HepG2 (cell line): ENCODE results near the gene ZNRF4. TPM values are rescaled to one million over a fixed set of nuclear protein-coding genes. Genes with fewer than 3 reads are reported as not detected.
A peak's percentile ranks its signal among the peaks of the same experiment; 100 is the strongest.

Experiments
- ATRX ChIP-seq: sonication (generic); formaldehyde crosslinking; IDR thresholded peaks from 2 replicates; pipeline ENCODE4 v1.4.0; 2020; ENCODE audit warnings: missing genetic modification reagents, borderline replicate concordance
- CEBPB ChIP-seq: IDR thresholded peaks from 2 replicates; pipeline ENCODE4 v1.6.1; 2011; ENCODE audit warnings: low read depth, low read length, improper control_type of control experiment, borderline replicate concordance
- FIP1L1 ChIP-seq: fragments of 200-400 bp; formaldehyde crosslinking; IDR thresholded peaks from 2 replicates; pipeline ENCODE4 v1.6.1; 2018; ENCODE audit warnings: low read depth, mild to moderate bottlenecking, low read length, moderate library complexity, borderline replicate concordance; ENCODE audit not compliant: insufficient read depth
- GTF3A ChIP-seq: sonication (generic); formaldehyde crosslinking; conservative IDR thresholded peaks from 2 replicates; pipeline ENCODE4 v1.4.0; 2020; ENCODE audit warnings: mild to moderate bottlenecking, missing genetic modification reagents
- HIVEP1 ChIP-seq: sonication (generic); formaldehyde crosslinking; IDR thresholded peaks from 2 replicates; pipeline ENCODE4 v1.4.0; 2020; ENCODE audit warnings: mild to moderate bottlenecking, missing genetic modification reagents
- HNRNPUL1 ChIP-seq: fragments of 200-400 bp; formaldehyde crosslinking; IDR thresholded peaks from 2 replicates; pipeline ENCODE4 v1.6.1; 2017; ENCODE audit warnings: low read depth, mild to moderate bottlenecking, low read length, moderate library complexity
- KDM6A ChIP-seq: IDR thresholded peaks from 2 replicates; pipeline ENCODE4 v1.6.1; 2016; ENCODE audit warnings: low read depth
- NAIF1 ChIP-seq: sonication (generic); formaldehyde crosslinking; IDR thresholded peaks from 2 replicates; pipeline ENCODE4 v1.5.0; 2020; ENCODE audit warnings: mild to moderate bottlenecking, missing genetic modification reagents, borderline replicate concordance
- NFRKB ChIP-seq: fragments of 450-650 bp; IDR thresholded peaks from 2 replicates; pipeline ENCODE4 v1.6.1; 2017
- SMC3 ChIP-seq: IDR thresholded peaks from 2 replicates; pipeline ENCODE4 v1.6.1; 2011; ENCODE audit warnings: low read length, improper control_type of control experiment
- SP2 ChIP-seq: sonication (generic); formaldehyde crosslinking; IDR thresholded peaks from 2 replicates; pipeline ENCODE4 v1.5.1; 2020; ENCODE audit warnings: mild to moderate bottlenecking, missing genetic modification reagents
- THAP9 ChIP-seq: sonication (generic); formaldehyde crosslinking; IDR thresholded peaks from 2 replicates; pipeline ENCODE4; 2020; ENCODE audit warnings: missing genetic modification reagents, mild to moderate bottlenecking, borderline replicate concordance
- USF2 ChIP-seq, 2 experiments: sonication (generic) in 1 of 2; formaldehyde crosslinking in 1 of 2; IDR thresholded peaks; 2 replicates each; pipeline versions ENCODE4 v1.5.1 to v1.6.1; 2011 to 2020; ENCODE audit warnings: borderline replicate concordance in 1 of 2, low read depth in 1 of 2, low read length in 1 of 2, mild to moderate bottlenecking in 1 of 2, missing genetic modification reagents in 1 of 2, moderate library complexity in 1 of 2
- ZBTB42 ChIP-seq: sonication (generic); formaldehyde crosslinking; IDR thresholded peaks from 2 replicates; pipeline ENCODE4 v1.5.0; 2020; ENCODE audit warnings: mild to moderate bottlenecking, missing genetic modification reagents
- ZMYM2 ChIP-seq: sonication (generic); formaldehyde crosslinking; IDR thresholded peaks from 2 replicates; pipeline ENCODE4 v1.8.0; 2022; ENCODE audit warnings: mild to moderate bottlenecking, missing genetic modification reagents
- ZNF121 ChIP-seq: sonication (generic); formaldehyde crosslinking; IDR thresholded peaks from 2 replicates; pipeline ENCODE4 v1.5.0; 2020; ENCODE audit warnings: mild to moderate bottlenecking, missing genetic modification reagents
- ZNF124 ChIP-seq: sonication (generic); formaldehyde crosslinking; IDR thresholded peaks from 2 replicates; pipeline ENCODE4 v1.4.0; 2020; ENCODE audit warnings: missing genetic modification reagents
- ZNF143 ChIP-seq: sonication (generic); formaldehyde crosslinking; IDR thresholded peaks from 2 replicates; pipeline ENCODE4 v1.4.0; 2020; ENCODE audit warnings: missing genetic modification reagents
- ZNF256 ChIP-seq: sonication (generic); formaldehyde crosslinking; conservative IDR thresholded peaks from 2 replicates; pipeline ENCODE4 v1.4.0; 2020; ENCODE audit warnings: missing genetic modification reagents
- ZNF274 ChIP-seq: sonication (generic); formaldehyde crosslinking; IDR thresholded peaks from 2 replicates; pipeline ENCODE4 v1.5.1; 2020; ENCODE audit warnings: mild to moderate bottlenecking, missing genetic modification reagents
- ZNF331 ChIP-seq: sonication (generic); formaldehyde crosslinking; IDR thresholded peaks from 2 replicates; pipeline ENCODE4 v1.4.0; 2020; ENCODE audit warnings: missing genetic modification reagents
- ZNF512 ChIP-seq: sonication (generic); formaldehyde crosslinking; IDR thresholded peaks from 2 replicates; pipeline ENCODE4 v1.4.0; 2020; ENCODE audit warnings: mild to moderate bottlenecking, missing genetic modification reagents
- ZNF607 ChIP-seq: sonication (generic); formaldehyde crosslinking; IDR thresholded peaks from 2 replicates; pipeline ENCODE4 v1.5.1; 2020; ENCODE audit warnings: missing genetic modification reagents, mild to moderate bottlenecking, borderline replicate concordance
- ZNF839 ChIP-seq: sonication (generic); formaldehyde crosslinking; IDR thresholded peaks from 2 replicates; pipeline ENCODE4 v1.4.0; 2020; ENCODE audit warnings: missing genetic modification reagents, mild to moderate bottlenecking, borderline replicate concordance
- polyA plus RNA-seq, 8 experiments: library from polyadenylated mRNA; depleted of rRNA in 3 of 8; stranded (reverse) in 7 of 8; unstranded in 1 of 8; fragments of >200 nt; fragmentation: Illumina TruSeq in 4 of 8; extraction: Trizol in 4 of 8; gene quantifications; 2 replicates each; pipeline versions ENCODE4 v1.2.1 to v1.2.3, GENCODE V29; 2011 to 2016; ENCODE audit warnings: low read depth in 4 of 8, missing spikeins in 1 of 8, mixed read lengths in 1 of 8; ENCODE audit not compliant: insufficient read depth in 1 of 8
- total RNA-seq, 5 experiments: library from RNA; depleted of rRNA; stranded (reverse); fragments of >200 nt; fragmentation: Illumina TruSeq; extraction: Trizol; gene quantifications; 2 replicates each; pipeline ENCODE4 v1.2.3, GENCODE V29; 2016; ENCODE audit warnings: low read depth in 1 of 5

The ZNRF4 gene
- total and polyA plus RNA-seq, 2 of the 13 experiments (the other 11 are each of a cell fraction or from before 2014, with no cell fraction given): not detected

GRCh38 chr19:5484398-5485285 lies 29.4 kb downstream of the ZNRF4 start (continued):
- TF ChIP-seq USF2 (IDR thresholded peaks at IDR 0.05; ENCODE audit: low read depth, low read length): no peak
- TF ChIP-seq USF2 (CRISPR knock-in tag; IDR thresholded peaks at IDR 0.05; ENCODE audit: borderline replicate concordance): no peak
- no peak for TF ChIP-seq SMC3
- TF ChIP-seq HNRNPUL1: no peak
- no peak for TF ChIP-seq ZNF256 (CRISPR knock-in tag)
- TF ChIP-seq ZNF331 (CRISPR knock-in tag): peak; percentile 89; the same call in 1 of the 2 replicates
- TF ChIP-seq ZBTB42: no peak
- no peak for TF ChIP-seq ZMYM2 (CRISPR knock-in tag)
- no peak for TF ChIP-seq ZNF512 (CRISPR knock-in tag)
- TF ChIP-seq ZNF121: no peak
- no peak for TF ChIP-seq ZNF143 (CRISPR knock-in tag)
- TF ChIP-seq KDM6A: peak; percentile 72
- TF ChIP-seq ATRX (CRISPR knock-in tag): no peak
- no peak for TF ChIP-seq GTF3A (CRISPR knock-in tag)
- no peak for TF ChIP-seq ZNF607
- TF ChIP-seq FIP1L1: no peak
- TF ChIP-seq HIVEP1 (CRISPR knock-in tag): 0 out of 2 replicates have a peak, but pooled peaks have one; percentile 28
- TF ChIP-seq ZNF124 (CRISPR knock-in tag): no peak
- no peak for TF ChIP-seq SP2 (CRISPR knock-in tag)
- no peak for TF ChIP-seq CEBPB
- TF ChIP-seq NFRKB: no peak
- TF ChIP-seq ZNF274 (CRISPR knock-in tag): 0 out of 2 replicates have a peak, but pooled peaks have one; percentile 13
- no peak for TF ChIP-seq ZNF839
- no peak for TF ChIP-seq NAIF1
- TF ChIP-seq THAP9: 0 out of 2 replicates have a peak, but pooled peaks have one; percentile 21
